ENCODE data around the gene CA10.

GRCh38 chr17:52158450-52159042, at the start of gene CA10:
- TF ChIP-seq POLR2A (IDR thresholded peaks at IDR 0.05), result no peak
- TF ChIP-seq POLR2AphosphoS5 (IDR thresholded peaks at IDR 0.05), result no peak
- no peak for TF ChIP-seq CTCF (IDR thresholded peaks at IDR 0.05)

All from sigmoid colon (tissue), 4 donors.